Suprapubic skin (tissue), 4 donors: ENCODE data around the gene C20orf202.

Experiments
- CTCF ChIP-seq, 2 donors: fragments of 200-600 bp in 1 of 2; fragments of 450-650 bp in 1 of 2; sonication (generic) in 1 of 2; IDR thresholded peaks; one replicate each; pipeline ENCODE4 v1.5.1; 2016 to 2019; ENCODE audit warnings: antibody characterized with exemption in 2 of 2, mild to moderate bottlenecking in 1 of 2, moderate library complexity in 1 of 2
- EP300 ChIP-seq: sonication (generic); formaldehyde crosslinking; IDR thresholded peaks from one replicate; pipeline ENCODE4 v1.6.1; 2017; ENCODE audit warnings: antibody characterized with exemption
- POLR2A ChIP-seq, 2 donors: fragments of 450-650 bp; IDR thresholded peaks; one replicate each; pipeline ENCODE4 v1.6.1; 2017; ENCODE audit warnings: antibody characterized with exemption in 2 of 2, mild to moderate bottlenecking in 2 of 2, moderate library complexity in 2 of 2
- POLR2AphosphoS5 ChIP-seq, 3 donors: sonication (generic); formaldehyde crosslinking; IDR thresholded peaks; one replicate each; pipeline ENCODE4 v1.6.1; 2017; ENCODE audit warnings: antibody characterized with exemption in 3 of 3

- TF ChIP-seq POLR2A (IDR thresholded peaks at IDR 0.05) = no peak
- TF ChIP-seq EP300 = no peak
- TF ChIP-seq CTCF (IDR thresholded peaks at IDR 0.05) = no peak
- TF ChIP-seq POLR2AphosphoS5 (IDR thresholded peaks at IDR 0.05) = no peak
These were observed 5.5 kb upstream of the C20orf202 start for GRCh38 chr20:1197801-1198200.
